Stimulated activated CD8-positive, alpha-beta memory T cell treated with anti-CD3 and anti-CD28 coated beads, Interleukin-12 subunit alpha, Interleukin-12 subunit beta, amount 100 ng/mL, for 24 hours (primary cell): ENCODE results near the gene OCA2.

Source experiments
- DNase-seq: peaks from one replicate; pipeline ENCODE4 v3.0.0-alpha.2; 2020; ENCODE audit errors: extremely low read depth

OCA2 gene

GRCh38 chr15:28120359-28120640 lies 21.2 kb upstream of the OCA2 start:
- DNase-seq: no peak

GRCh38 chr15:28118531-28118930 lies 19.4 kb upstream of the OCA2 start:
- DNase-seq: no peak

GRCh38 chr15:28118083-28118482 lies 19.0 kb upstream of the OCA2 start:
- DNase-seq: no peak

GRCh38 chr15:28117432-28117990 lies 18.4 kb upstream of the OCA2 start:
- DNase-seq: no peak

- DNase-seq: no peak
These were observed 17.7 kb upstream of the OCA2 start for GRCh38 chr15:28116521-28117431.

- DNase-seq: no peak
These were observed 16.8 kb upstream of the OCA2 start for GRCh38 chr15:28115871-28116270.

- no peak for DNase-seq
These were observed 15.9 kb upstream of the OCA2 start for GRCh38 chr15:28114721-28115622.

GRCh38 chr15:28114114-28114455 lies 15.0 kb upstream of the OCA2 start:
- no peak for DNase-seq

- no peak for DNase-seq
These were observed 14.4 kb upstream of the OCA2 start for GRCh38 chr15:28113394-28114113.

- DNase-seq: no peak
These were observed 13.8 kb upstream of the OCA2 start for GRCh38 chr15:28112962-28113361.

- DNase-seq: no peak
These were observed 13.1 kb upstream of the OCA2 start for GRCh38 chr15:28112101-28112760.

GRCh38 chr15:28111543-28111942 lies 12.4 kb upstream of the OCA2 start:
- DNase-seq: no peak

GRCh38 chr15:28110481-28110881 lies 11.4 kb upstream of the OCA2 start:
- no peak for DNase-seq

GRCh38 chr15:28109626-28110455 lies 10.7 kb upstream of the OCA2 start:
- DNase-seq: no peak

GRCh38 chr15:28107904-28108275 lies 8.8 kb upstream of the OCA2 start:
- no peak for DNase-seq

GRCh38 chr15:28107111-28107903 lies 8.2 kb upstream of the OCA2 start:
- no peak for DNase-seq

GRCh38 chr15:28106294-28107110 lies 7.4 kb upstream of the OCA2 start:
- no peak for DNase-seq

GRCh38 chr15:28105793-28106192 lies 6.7 kb upstream of the OCA2 start:
- DNase-seq: no peak

GRCh38 chr15:28105224-28105791 lies 6.2 kb upstream of the OCA2 start:
- DNase-seq: no peak
